Measurements from ENCODE around the gene ZBTB4.

GRCh38 chr17:7508145-7508544 is 28.7 kb upstream of the ZBTB4 start:
- TF ChIP-seq CTCF (conservative IDR thresholded peaks at IDR 0.05), result no peak
- no peak for TF ChIP-seq ZFX (IDR thresholded peaks at IDR 0.05)
